ENCODE measurements around the gene GRPEL1. TPM values are rescaled to one million over a fixed set of nuclear protein-coding genes. Genes with fewer than 3 reads are reported as not detected.
A peak's percentile ranks its signal among the peaks of the same experiment; 100 is the strongest.

The GRPEL1 gene
- total and polyA plus RNA-seq, 2 of the 8 experiments (the other 6 are each of a cell fraction or from before 2014, with no cell fraction given), result 13.5 to 39.9 TPM

- peak within 1 kb of the TSS; percentile 79 for H4K91ac ChIP-seq (replicated peaks; ENCODE audit: insufficient read length, low read length)
- H2AFZ ChIP-seq (ENCODE audit: low read length), result peak within 1 kb of the TSS; percentile 24; the same call in 1 of the 2 replicates
- peak within 1 kb of the TSS; percentile 46; the same call in 1 of the 2 replicates for H2BK15ac ChIP-seq (ENCODE audit: low read length)
- ChIA-PET POLR2A (ENCODE audit: partially characterized antibody) (interaction anchor here (0.7 to 5.5 kb wide), 8 partner anchors 8 to 56 kb away, joined by 3 to 36 read pairs (median 4); partner anchors contain the start of gene GRPEL1), CTCF (ENCODE audit: partially characterized antibody) (interaction anchor here (0.8 to 9.7 kb wide), 11 partner anchors 9 to 273 kb away, joined by 3 to 108 read pairs (median 4); partner anchors contain the start of gene GRPEL1)
- no peak for FAIRE-seq
- H3K4me3 ChIP-seq (ENCODE audit: extremely low read depth in 1 of 4, insufficient read depth in 2 of 4, low read depth in 3 of 4, low read length in 4 of 4), result peak within 1 kb of the TSS; percentile 74 to 92 (median 89)
- H3K14ac ChIP-seq (ENCODE audit: insufficient read length), result no peak within 1 kb of the TSS
- peaks cover 3 to 31% of the 10 kb centered on the region in 2 experiments for H4K20me1 ChIP-seq (replicated peaks in 1 of 2; ENCODE audit: control insufficient read depth in 1 of 2, insufficient read depth in 2 of 2, low read length in 2 of 2)
- H3K18ac ChIP-seq (ENCODE audit: extremely low read depth, low read length), result peak within 1 kb of the TSS; percentile 71
- H2AK5ac ChIP-seq (ENCODE audit: low read depth, low read length), result no peak within 1 kb of the TSS
- H3K4ac ChIP-seq (replicated peaks; ENCODE audit: insufficient read length, low read depth, low read length), result peak within 1 kb of the TSS; percentile 50
- H3K4me2 ChIP-seq (ENCODE audit: insufficient read depth in 1 of 2, low read depth in 2 of 2, low read length in 2 of 2), result peak within 1 kb of the TSS; percentile 89 to 98
- DNase-seq (ENCODE audit: low read depth in 1 of 2, low spot score in 2 of 2), result peak in 1 of 2 experiments; percentile 71
- H2BK5ac ChIP-seq (ENCODE audit: low read depth, low read length), result no peak within 1 kb of the TSS; the same call in 1 of the 2 replicates
- H3K27ac ChIP-seq (ENCODE audit: low read depth, low read length), result peak within 1 kb of the TSS; percentile 23; the same call in 1 of the 2 replicates
- H3K4me1 ChIP-seq (replicated peaks in 1 of 4; ENCODE audit: control insufficient read depth in 3 of 4, insufficient read depth in 4 of 4, low read length in 3 of 4), result peaks cover 0 to 18% (median 8%) of the 10 kb centered on the region in 4 experiments; a peak in 5 of 7 replicates
- WGBS, 2 experiments (ENCODE audit: extremely low coverage in 1 of 2, insufficient coverage in 1 of 2, insufficient read length in 1 of 2, insufficient replicate concordance in 2 of 2, low coverage in 1 of 2, low lambda C conversion rate in 2 of 2, missing lambda C conversion rate in 1 of 2), result 1% methylated on average over 55 of the region's 119 CpGs; no CpG with 5 or more reads in 1 of the 2 experiments
- H3K9me3 ChIP-seq (ENCODE audit: insufficient read depth in 2 of 2, low read depth in 1 of 2, low read length in 1 of 2), result no peaks in the 10 kb centered on the region
- H4K8ac ChIP-seq (ENCODE audit: extremely low read depth, insufficient read depth, low read length), result peak within 1 kb of the TSS; percentile 95
- no peak within 1 kb of the TSS for H2BK20ac ChIP-seq (ENCODE audit: low read length)
- no peak within 1 kb of the TSS for H3K56ac ChIP-seq (replicated peaks; ENCODE audit: insufficient read length, low read depth, low read length)
- H3K23me2 ChIP-seq (ENCODE audit: low read depth, low read length), result peaks cover 13% of the 10 kb centered on the region; the same call in 1 of the 2 replicates
- H3K36me3 ChIP-seq (ENCODE audit: control insufficient read depth in 2 of 4, insufficient read depth in 4 of 4, low read length in 3 of 4), result no peaks in the 10 kb centered on the region
- peaks cover 34% of the 10 kb centered on the region for H3K79me1 ChIP-seq (ENCODE audit: low read depth, low read length)
- H4K5ac ChIP-seq (ENCODE audit: insufficient read length, low read depth, low read length), result peak within 1 kb of the TSS; percentile 70
- H2BK12ac ChIP-seq (ENCODE audit: low read depth, low read length), result no peak within 1 kb of the TSS
- no peak within 1 kb of the TSS for H2BK120ac ChIP-seq (replicated peaks; ENCODE audit: low read depth, low read length)
- H3K27me3 ChIP-seq (replicated peaks in 1 of 4; ENCODE audit: control insufficient read depth in 3 of 4, extremely low read depth in 1 of 4, insufficient read depth in 3 of 4, low read length in 3 of 4), result peaks cover 11 to 29% (median 20%) of the 10 kb centered on the region in 4 experiments
- peak within 1 kb of the TSS; percentile 60 to 95 (median 82) for H3K9ac ChIP-seq (replicated peaks in 1 of 4; ENCODE audit: extremely low read depth in 1 of 4, low read depth in 3 of 4, low read length in 3 of 4)
- peaks cover 3 to 41% of the 10 kb centered on the region in 2 experiments; a peak in 3 of 4 replicates for H3K79me2 ChIP-seq (ENCODE audit: control insufficient read depth in 1 of 2, insufficient read depth in 2 of 2, low read length in 2 of 2)
- no peak within 1 kb of the TSS for H3K23ac ChIP-seq (ENCODE audit: insufficient read length)
- no peak for TF ChIP-seq NANOG (IDR thresholded peaks at IDR 0.05; ENCODE audit: insufficient read depth, low read depth, low read length, poor library complexity, severe bottlenecking)
- TF ChIP-seq EP300 (IDR thresholded peaks at IDR 0.05; ENCODE audit: borderline replicate concordance in 1 of 2, low read depth in 2 of 2, low read length in 2 of 2), result no peak
- TF ChIP-seq JUND (IDR thresholded peaks at IDR 0.05; ENCODE audit: low read length), result no peak
- no peak for TF ChIP-seq CEBPB (IDR thresholded peaks at IDR 0.05; ENCODE audit: low read depth, low read length)
- TF ChIP-seq CHD1 (IDR thresholded peaks at IDR 0.05; ENCODE audit: low read depth, low read length), result no peak
- no peak for TF ChIP-seq ATF2 (IDR thresholded peaks at IDR 0.05; ENCODE audit: low read length)
- peak; percentile 70; the same call in 1 of the 2 replicates for TF ChIP-seq RBBP5 (IDR thresholded peaks at IDR 0.05; ENCODE audit: borderline replicate concordance, low read depth, low read length)
- TF ChIP-seq CTBP2 (IDR thresholded peaks at IDR 0.05; ENCODE audit: borderline replicate concordance, insufficient read depth, insufficient read length, low read length), result no peak
Measured at GRCh38 chr4:7043284-7044136, 24.4 kb downstream of the GRPEL1 start, which contains the start of gene TADA2B. Gene TADA2B (plus strand): TSS chr4:7043372. CDS start chr4:7043580, 208 bp downstream.
